GM04503 (cell line): Measurements from ENCODE around the gene CCDC50.

ENCODE experiments used
- DNase-seq: peaks from one replicate; pipeline ENCODE4 v3.0.0-alpha.2; 2012; ENCODE audit warnings: low read depth

Gene CCDC50

DNA sequence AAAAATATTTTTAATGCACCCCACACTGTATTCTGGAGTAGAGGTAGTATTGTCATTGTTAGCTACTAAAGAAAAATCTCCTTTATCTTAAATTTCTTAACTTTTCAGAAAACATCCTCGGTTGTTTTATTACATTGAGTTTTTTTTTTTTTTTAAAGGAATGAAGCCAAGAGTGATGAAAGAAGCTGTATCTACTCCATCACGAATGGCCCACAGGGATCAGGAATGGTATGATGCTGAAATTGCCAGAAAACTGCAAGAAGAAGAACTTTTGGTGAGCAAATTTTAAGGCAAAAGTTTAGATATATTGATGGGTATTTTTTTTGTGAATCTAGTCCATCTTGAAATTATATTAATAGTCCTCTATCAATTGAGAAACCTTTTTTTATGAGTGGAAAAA, 50.8 kb downstream of the CCDC50 start:
- no peak for DNase-seq

DNA sequence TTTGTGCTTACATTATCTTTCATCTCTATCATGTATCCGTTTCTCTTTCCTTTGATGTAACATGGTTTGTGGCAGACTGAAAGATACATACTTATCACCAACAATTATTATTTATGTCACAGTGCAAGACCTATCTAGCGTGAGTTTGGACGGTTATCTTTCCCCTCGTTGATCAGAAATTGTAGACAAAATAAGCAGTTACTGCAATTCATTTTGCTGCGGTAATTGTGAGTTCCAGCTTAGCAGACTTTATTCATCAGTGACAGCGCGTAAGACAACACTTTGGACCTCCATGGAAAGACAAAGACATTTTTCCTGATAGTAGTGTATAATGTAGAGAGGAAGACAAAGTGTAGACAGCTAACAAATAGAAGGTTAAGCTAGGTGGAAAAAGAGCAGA, 52.1 kb downstream of the CCDC50 start:
- DNase-seq, result no peak

DNA sequence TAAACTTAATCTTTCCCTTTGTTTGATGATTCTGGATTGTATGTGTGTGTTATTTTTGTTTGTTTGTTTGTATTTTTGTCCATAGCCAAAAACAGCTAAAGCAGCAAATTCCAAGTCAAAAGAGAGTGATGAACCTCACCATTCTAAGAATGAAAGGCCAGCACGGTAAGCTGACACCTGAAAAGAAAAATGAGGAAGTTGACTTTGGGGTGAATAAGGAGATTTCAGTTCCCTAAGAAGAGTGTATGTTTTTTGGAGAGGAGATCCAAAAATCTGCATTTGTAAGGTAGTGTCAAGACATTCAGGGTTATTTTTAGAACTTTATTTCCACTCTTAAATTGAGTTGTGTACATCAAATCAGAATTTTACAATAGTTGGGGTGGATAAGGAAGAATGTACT, 53.5 kb downstream of the CCDC50 start:
- no peak for DNase-seq

DNA sequence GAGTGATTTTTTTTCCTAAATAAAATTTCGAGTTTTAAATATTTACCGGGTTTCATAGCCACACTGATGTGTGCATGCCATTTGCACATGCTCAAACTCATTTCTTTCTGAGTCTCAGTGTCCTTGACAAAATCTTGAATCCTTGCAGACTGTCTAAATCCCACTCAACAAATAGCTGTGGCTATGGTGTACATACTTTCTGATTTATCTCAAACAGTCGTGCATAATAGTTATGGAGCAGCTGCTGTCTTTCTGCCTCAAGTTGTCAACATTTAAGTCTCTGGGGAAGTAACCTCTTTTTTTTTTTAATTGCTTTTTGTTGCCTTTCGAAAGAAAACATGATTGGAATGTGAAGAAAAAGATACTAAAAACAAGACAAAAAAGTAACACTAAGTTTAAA, 53.9 kb downstream of the CCDC50 start:
- DNase-seq, result peak; percentile 78

DNA sequence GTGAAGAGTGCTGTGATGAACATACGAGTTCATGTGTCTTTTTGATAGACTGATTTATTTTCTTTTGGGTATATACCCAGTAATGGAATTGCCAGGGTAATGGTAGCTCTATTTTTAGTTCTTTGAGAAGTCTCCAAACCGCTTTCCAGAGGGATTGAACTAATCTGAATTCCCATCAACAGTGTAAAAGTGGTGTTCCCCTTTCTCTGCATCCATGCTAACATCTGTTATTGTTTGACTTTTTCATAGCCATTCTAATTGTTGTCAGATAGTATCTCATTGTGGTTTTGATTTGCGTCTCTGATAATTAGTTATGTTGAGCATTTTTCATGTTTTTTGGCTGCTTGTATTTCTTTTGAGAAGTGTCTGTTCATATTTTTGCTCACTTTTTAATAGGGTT, 55.9 kb downstream of the CCDC50 start:
- DNase-seq, result no peak

DNA sequence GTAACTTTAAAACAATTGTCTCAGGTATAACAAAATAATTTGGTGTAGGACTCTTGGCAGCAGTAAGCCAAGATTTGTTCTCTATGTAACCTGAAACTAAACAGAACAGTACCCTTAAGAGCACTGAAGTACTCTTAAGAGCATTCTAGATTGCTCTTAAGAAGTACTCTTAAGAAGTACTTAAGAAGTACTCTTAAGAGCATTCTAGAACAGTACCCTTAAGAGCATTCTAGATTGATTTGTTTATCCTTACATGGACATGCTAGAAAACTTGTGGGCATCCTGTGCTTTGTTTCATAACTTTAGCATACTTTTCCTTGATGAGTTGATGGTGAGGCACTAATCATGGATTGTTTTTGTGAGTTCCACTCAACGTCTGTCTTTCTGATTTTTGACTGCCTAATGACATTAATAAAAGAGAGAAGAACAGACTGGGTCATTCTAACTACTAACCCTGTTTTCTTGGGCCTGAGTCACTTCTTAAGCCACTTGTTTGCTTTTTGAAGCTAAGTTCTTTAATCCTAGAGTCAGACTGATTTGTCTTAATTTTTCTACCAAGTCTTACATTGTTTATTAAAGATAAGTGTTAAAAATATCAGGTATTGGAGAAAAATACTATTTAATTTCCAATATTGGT, 58.4 kb downstream of the CCDC50 start:
- no peak for DNase-seq

DNA sequence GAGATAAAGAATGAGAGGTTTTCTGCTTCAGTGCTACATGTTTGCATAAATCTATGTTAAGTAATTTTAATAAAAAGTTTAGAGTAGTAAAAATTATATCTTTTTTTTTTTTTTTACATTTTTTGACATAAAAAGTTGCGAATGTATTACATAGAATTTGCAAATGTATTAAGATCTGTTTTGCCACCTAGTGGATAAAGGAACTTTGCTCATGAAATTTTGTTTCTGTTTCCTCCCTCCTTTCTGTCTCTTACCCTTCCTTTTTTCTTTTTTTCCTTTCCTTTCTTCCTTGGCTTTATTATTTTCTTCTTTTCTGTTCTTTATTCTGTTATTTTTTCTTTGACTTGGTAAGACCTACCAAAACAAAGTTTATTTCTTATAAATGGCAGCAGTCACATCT, 59.6 kb downstream of the CCDC50 start:
- DNase-seq, result no peak

DNA sequence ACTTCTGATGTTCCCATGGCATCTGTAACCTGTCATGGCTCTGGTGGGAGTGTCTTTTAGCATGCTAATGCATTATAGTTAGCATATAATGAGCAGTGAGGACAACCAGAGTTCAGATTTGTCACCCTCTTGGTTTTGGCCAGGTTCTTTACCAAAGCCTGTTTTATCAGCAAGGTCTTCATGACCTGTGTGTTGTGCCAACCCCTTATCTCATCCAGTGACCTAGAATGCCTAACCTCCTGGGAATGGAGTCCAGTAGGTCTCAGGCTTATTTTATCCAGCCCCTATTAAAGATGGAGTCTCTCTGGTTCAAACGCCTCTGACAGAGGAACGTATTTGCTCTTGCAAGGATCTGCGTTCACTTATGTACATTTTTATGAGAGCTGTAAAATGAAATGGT, 61.4 kb downstream of the CCDC50 start:
- no peak for DNase-seq

DNA sequence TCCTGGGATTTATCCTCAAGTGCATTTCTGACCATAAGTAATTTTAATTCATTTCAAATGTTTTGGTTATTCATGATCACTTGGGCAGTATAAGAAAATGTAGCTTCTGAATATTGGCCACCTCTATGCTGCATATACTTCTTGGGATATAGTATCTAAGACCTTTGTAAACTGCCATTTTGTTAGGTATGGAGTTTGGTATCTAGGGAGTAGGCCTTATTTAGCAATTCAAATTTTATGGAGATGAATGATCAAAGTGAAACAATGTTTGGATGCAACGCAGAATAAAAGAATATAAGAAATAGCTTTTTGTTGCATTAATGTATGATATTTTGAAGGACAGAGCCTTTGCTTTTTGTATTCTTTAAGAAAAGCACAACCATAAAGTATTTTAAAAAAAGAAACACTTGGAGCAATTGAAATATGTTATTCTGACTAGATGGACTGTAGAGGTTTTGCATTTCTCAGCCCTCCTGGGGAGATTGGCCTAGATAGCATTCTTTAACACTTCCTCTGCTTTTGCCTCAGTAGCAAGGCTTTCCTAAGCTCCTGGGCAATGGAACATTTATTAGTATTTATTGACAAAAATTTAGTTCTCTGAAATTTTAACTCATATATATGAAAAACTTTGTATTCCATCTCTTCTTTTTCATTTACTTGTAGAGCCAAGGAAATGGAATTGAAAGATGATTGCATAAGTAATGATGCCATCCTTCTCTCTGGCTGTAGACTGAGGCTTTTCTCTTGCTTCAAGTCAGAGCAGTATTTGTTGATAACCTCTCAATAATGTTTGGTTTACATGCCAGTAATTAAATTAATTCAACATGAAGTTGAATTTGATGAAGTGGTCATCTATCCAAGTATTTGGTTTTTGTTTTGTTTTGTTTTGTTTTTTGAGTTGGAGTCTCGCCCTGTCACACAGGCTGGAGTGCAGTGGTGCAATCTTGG, 62.9 kb downstream of the CCDC50 start:
- no peak for DNase-seq

DNA sequence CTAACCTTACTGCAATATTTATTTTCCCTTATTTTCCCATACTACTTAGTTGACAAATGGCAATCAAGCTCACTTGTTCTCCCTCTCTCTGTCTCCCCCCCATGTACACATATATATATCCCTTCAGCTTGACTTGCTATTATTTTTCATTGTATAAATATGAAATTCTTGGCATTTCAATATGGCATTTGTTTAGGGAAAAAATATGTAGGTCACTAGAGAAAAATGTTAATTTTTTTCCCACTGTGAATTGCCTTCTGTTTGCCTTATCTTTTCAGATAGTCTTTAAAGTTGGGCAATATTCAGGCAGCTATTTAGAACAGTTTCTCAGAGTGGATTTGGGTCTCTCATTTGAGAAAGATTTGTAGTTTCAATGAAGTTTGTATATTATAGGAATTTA, 64.0 kb downstream of the CCDC50 start:
- no peak for DNase-seq

DNA sequence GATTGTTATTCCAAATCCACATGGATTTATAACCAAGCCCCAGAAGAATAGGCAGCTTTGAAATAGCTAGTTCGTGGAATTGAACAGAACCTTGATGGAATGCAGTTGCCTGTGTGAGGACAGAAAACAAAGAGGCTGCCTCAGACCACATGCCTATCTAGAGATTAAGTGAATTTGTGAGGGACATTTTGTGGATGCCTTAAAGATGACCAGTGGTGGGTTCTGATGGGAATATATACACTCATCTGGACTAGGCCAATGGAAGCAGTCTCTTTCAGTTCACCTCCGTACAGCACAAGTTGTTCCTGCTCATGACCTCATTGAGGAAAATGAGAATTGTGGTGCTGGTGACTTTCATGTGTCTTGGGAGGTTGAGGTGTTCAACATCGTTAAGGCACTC, 68.6 kb downstream of the CCDC50 start:
- no peak for DNase-seq

DNA sequence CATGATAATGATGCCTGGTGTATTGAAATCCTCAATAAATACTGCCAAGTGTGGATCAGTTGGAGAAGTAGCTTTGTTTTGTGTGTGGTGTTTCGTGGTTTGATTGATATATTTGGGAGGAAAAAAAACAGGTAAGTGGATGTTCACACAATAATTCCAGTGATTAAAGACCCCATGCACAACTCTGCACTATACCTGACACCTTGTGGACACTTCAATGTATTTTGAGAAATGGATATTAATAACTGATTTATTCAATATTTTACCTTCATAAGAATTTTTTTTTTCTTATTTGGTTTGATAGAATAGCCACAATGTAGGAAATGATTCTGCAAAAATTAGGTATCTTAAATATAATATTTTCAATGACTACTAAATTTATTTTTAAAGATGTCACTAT, 69.4 kb downstream of the CCDC50 start:
- DNase-seq, result no peak

DNA sequence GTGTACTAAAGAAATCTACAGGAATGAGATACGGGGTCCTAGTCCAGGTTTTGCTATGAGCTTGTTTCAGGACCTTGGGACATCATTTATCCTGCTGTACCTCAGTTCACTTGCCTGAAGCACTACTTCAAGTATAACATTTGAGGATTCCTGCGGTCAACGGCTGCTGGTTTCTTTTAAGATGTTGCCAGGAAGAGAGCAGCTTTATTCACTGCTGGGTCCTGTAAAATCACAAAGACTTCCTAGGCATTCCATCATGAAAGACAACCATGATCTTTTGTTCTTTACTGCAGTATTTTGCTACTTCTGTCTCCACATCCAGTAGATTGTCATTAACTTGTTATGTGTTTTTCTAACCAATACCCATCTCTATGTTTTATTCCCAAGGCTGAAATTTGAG, 70.7 kb downstream of the CCDC50 start:
- DNase-seq, result no peak

DNA sequence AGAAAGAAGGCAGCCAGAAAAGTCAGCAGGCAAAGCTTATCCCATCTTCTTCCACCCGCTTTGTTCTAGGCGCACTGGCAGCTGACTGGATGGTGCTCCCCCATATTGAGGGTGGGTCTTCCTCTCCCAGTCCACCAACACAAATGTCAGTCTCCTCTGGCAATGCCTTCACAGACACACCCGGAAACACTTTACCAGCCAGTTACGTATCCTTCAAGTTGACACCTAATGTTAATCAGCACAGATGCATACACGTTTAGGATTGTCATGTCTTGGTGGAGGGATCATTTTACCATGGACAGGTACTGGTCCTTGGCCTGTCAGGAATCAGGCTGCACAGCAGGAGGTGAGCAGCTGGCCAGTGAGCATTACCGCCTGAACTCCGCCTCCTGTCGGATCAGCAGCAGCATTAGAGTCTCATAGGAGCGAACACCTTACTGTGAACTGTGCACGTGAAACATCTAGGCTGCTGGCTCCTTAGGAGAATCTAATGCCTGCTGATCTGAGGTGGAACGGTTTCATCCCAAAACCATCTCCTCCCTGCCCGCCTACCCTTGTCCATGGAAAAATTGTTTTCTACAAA, 72.7 kb downstream of the CCDC50 start:
- DNase-seq, result no peak

DNA sequence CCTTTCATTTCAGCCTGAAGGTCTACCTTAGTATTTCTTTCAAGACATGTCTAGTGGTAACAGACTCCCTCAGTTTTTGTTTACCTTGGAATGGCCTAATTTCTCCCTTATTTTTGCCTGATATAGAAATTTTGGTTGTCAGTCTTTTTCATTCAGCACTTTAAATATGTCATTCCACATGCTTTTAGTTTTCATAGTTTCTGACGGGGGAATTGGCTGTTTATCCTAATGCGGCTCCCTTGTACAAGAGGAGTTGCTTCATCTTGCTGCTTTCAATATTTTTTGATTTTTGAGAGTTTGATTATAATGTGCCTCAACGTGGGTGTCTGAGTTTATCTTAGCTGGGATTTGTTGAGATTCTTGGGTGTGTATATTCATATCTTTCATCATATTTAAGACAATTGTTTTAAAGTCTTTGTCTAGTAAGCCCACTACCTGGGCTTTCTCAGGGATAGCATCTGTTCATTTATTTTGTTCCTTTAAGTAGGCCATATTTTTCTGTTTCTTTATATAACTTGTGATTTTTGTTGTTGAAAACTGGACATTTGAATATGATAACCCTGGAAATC, 80.7 kb downstream of the CCDC50 start:
- DNase-seq, result no peak

DNA sequence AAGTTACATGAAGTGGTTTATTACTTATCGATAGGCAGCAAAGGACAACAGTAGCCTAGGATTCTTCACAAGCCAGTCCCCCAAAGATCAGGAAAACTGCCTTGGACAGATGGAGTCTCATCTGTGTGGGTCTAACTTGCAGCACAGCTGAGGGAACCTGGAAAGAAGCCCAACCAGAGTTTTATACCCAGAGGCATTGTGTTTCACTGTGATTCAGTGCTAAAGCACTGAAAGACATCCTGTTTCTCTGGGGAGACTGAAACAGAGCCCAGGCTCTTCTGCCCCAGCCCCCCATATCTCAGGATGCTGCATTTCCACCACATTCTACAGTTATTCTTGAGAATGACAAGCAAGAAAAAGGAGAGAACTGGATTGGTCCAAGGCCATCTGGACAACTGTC, 83.6 kb downstream of the CCDC50 start:
- DNase-seq, result peak; percentile 89

DNA sequence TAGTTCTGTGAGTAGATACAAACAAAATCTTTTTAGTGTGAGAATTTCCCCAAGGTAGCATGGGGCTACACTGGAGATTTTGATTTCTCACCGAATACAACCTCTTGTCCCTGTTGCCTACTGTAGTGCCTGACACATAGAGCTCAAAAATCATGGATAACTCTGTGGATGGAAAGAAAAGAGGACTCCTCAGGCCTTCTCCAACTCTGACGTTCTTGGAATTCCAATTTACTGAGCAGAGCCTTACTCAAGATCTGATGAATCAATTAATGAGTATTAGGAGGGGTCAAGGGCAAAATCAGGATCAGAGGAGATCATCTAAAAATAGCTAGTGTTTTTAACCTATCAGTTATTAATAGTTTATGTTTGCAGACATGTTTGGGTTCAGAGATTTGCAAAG, 85.1 kb downstream of the CCDC50 start:
- DNase-seq, result no peak

DNA sequence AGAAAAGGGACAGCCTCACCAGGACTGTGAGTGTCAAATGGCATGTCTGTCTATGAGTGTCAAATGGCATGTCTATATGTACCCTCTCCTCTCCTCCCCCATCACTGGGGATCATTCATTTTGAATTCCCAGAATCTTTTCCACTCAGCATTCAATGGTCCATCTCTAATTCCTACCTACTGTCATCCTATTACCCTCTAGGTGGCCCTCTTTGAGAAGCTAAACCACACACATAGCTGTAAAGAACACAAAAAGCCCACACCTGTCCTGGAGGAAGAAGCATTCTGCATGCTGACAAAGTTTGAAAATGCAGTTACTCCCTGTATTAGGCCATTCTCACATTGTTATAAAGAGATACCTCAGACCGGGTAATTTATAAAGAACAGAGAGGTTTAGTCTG, 85.5 kb downstream of the CCDC50 start:
- DNase-seq, result no peak

DNA sequence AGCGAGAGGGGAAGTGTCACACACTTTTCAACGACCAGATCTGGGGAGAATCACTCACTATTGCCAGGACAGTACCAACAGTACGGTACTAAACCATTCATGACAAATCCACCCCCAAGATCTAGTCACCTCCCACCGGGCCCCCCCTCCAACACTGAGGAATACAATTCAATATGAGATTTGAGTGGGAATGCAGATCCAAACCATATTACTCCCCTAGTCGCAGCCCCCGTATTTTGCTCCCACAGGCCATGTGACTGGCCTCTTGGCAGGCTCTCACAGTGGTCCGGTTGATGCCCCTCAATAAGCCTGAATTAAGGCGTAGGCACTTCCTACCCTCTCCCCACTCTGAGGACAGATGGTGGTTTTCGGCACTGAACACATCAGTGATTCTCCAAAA, 86.4 kb downstream of the CCDC50 start:
- no peak for DNase-seq

DNA sequence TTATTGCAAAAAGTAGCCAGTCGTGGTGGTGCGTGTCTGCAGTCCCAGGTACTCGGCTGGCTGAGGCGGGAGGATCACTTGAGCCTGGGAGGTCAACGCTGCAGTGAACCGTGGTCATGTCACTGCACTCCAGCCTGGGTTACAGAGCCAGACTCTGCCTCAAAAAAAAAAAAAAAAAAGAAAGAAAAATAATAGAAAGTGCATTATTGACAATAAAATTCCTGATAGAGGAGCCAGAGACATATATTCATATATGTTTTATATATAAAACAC, 88.2 kb downstream of the CCDC50 start:
- no peak for DNase-seq

DNA sequence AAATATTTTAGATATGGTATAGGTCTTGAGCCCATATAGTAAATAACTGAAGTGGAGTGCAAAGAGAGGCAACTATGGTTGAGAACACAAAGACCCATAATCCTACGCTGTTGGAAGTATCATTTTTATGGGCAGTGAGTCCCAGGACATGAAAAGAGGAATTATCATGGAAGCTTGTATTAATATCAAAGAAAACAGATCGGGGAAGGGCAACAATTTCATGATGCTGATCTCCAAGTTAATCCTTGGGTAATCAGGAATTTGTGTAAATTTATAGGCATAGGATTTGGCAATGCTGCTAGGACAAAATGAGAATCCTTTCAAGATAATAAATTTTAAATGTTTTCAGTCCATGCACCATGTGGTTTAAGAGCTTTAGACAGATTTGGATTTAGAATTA, 91.6 kb downstream of the CCDC50 start:
- DNase-seq, result no peak

DNA sequence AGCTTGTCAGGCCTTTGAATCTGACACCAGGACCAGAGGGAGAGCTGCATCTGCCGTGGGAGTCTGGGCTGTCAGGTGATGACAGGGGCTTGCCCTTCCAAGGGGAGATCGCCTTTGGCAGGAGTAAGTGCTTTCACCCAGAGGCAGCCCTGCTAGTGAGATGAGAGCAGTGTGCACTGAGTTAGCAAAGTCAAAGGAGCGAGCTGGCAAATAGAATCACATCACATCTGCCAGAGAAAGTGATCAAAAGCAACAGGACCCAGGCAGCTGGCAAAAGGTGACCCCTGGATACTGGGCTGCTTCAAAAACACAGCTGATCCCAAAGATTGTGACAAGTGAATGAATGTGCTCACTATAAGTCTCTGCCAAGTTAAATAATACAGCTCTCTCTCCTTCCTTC, 95.7 kb downstream of the CCDC50 start:
- DNase-seq, result no peak

DNA sequence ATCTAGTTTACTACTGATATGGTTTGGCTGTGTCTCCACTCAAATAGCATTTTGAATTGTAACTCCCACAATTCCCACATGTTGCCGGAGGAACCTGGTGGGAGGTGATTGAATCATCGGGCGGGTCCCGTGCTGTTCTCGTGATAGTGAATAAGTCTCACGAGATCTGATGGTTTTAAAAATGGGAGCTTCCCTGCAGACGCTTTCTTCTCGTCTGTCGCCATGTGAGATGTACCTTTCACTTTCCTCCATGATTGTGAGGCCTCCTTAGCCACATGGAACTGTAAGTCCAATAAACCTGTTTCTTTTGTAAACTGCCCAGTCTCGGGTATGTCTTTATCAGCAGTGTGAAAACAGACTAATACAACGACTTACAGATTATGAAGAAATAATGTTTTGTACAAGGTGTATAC, 96.1 kb downstream of the CCDC50 start:
- no peak for DNase-seq
